H1 (cell line): Measurements from ENCODE around the gene BHLHE23. TPM values are rescaled to one million over a fixed set of nuclear protein-coding genes. Genes with fewer than 3 reads are reported as not detected.

ENCODE experiments used
- BACH1 ChIP-seq: IDR thresholded peaks from 2 replicates; pipeline ENCODE4 v1.6.1; 2012; ENCODE audit warnings: low read length, improper control_type of control experiment
- BCL11A ChIP-seq, 2 experiments: IDR thresholded peaks; one replicate each; pipeline ENCODE4 v1.6.1; 2011; ENCODE audit warnings: low read depth in 2 of 2, low read length in 2 of 2, mild to moderate bottlenecking in 2 of 2
- BRCA1 ChIP-seq: IDR thresholded peaks from 2 replicates; pipeline ENCODE4 v1.6.1; 2012; ENCODE audit warnings: low read depth, low read length, improper control_type of control experiment
- CBX8 ChIP-seq: fragments of 300-800, 300-1000 bp; sonication (generic); IDR thresholded peaks from 2 replicates; pipeline ENCODE4 v1.7.1; 2016; ENCODE audit warnings: low read depth, low read length, borderline replicate concordance
- CHD1 ChIP-seq: IDR thresholded peaks from 2 replicates; pipeline ENCODE4 v1.6.1; 2012; ENCODE audit warnings: low read depth, low read length, improper control_type of control experiment
- CREB1 ChIP-seq: IDR thresholded peaks from 2 replicates; pipeline ENCODE4 v1.6.1; 2012; ENCODE audit warnings: inconsistent platforms
- CTBP2 ChIP-seq: IDR thresholded peaks from 2 replicates; pipeline ENCODE4 v1.7.0; 2011; ENCODE audit warnings: borderline replicate concordance, mild to moderate bottlenecking, moderate library complexity, mixed read lengths, low read length; ENCODE audit not compliant: insufficient read depth, insufficient read length
- EP300 ChIP-seq, 2 experiments: IDR thresholded peaks; 1 replicate in 1 of 2; 2 replicates in 1 of 2; pipeline ENCODE4 v1.6.1; 2011 to 2012; ENCODE audit warnings: low read depth in 2 of 2, low read length in 2 of 2, mild to moderate bottlenecking in 2 of 2, borderline replicate concordance in 1 of 2, inconsistent platforms in 1 of 2, moderate library complexity in 1 of 2
- GABPA ChIP-seq: IDR thresholded peaks from 2 replicates; pipeline ENCODE4 v1.6.1; 2011; ENCODE audit warnings: mild to moderate bottlenecking, low read length, moderate library complexity, borderline replicate concordance; ENCODE audit not compliant: insufficient read depth
- HDAC6 ChIP-seq: IDR thresholded peaks from one replicate; pipeline ENCODE4 v1.7.1; 2012; ENCODE audit warnings: low read depth, mild to moderate bottlenecking, inconsistent platforms, low read length, moderate library complexity
- KDM4A ChIP-seq: IDR thresholded peaks from one replicate; pipeline ENCODE4 v1.7.1; 2012; ENCODE audit warnings: low read depth, mild to moderate bottlenecking, moderate library complexity, low read length, inconsistent platforms; ENCODE audit not compliant: severe bottlenecking
- NANOG ChIP-seq: IDR thresholded peaks from 2 replicates; pipeline ENCODE4 v1.6.1; 2011; ENCODE audit warnings: low read length, low read depth, mild to moderate bottlenecking, inconsistent platforms; ENCODE audit not compliant: insufficient read depth, poor library complexity, severe bottlenecking
- NRF1 ChIP-seq: IDR thresholded peaks from 2 replicates; pipeline ENCODE4 v1.6.1; 2011; ENCODE audit warnings: mild to moderate bottlenecking, low read depth, low read length, improper control_type of control experiment
- POLR2A ChIP-seq, 2 experiments: IDR thresholded peaks; 1 replicate in 1 of 2; 2 replicates in 1 of 2; pipeline ENCODE4 v1.6.1; 2011; ENCODE audit warnings: low read depth in 2 of 2, low read length in 2 of 2, mild to moderate bottlenecking in 2 of 2; ENCODE audit errors: control extremely low read depth in 1 of 2
- RBBP5 ChIP-seq: IDR thresholded peaks from 2 replicates; pipeline ENCODE4 v1.7.1; 2012; ENCODE audit warnings: low read depth, mild to moderate bottlenecking, inconsistent platforms, low read length, moderate library complexity, borderline replicate concordance
- RFX5 ChIP-seq: IDR thresholded peaks from 2 replicates; pipeline ENCODE4 v1.6.1; 2011; ENCODE audit warnings: low read depth, low read length, improper control_type of control experiment, borderline replicate concordance
- RXRA ChIP-seq: IDR thresholded peaks from 2 replicates; pipeline ENCODE4 v1.6.1; 2011; ENCODE audit warnings: low read depth, mild to moderate bottlenecking, low read length, moderate library complexity; ENCODE audit not compliant: insufficient read depth
- SIRT6 ChIP-seq: IDR thresholded peaks from one replicate; pipeline ENCODE4 v1.7.1; 2012; ENCODE audit warnings: low read length, inconsistent platforms
- SIX5 ChIP-seq: IDR thresholded peaks from 2 replicates; pipeline ENCODE4 v1.6.1; 2011; ENCODE audit warnings: mild to moderate bottlenecking, low read depth, low read length
- SRF ChIP-seq: IDR thresholded peaks from 2 replicates; pipeline ENCODE4 v1.6.1; 2011; ENCODE audit warnings: mild to moderate bottlenecking, low read depth, low read length, moderate library complexity
- USF2 ChIP-seq: IDR thresholded peaks from 2 replicates; pipeline ENCODE4 v1.6.1; 2011; ENCODE audit warnings: low read length, improper control_type of control experiment
- polyA plus RNA-seq, 7 experiments: library from polyadenylated mRNA; depleted of rRNA in 3 of 7; stranded (reverse) in 5 of 7; unstranded in 2 of 7; fragments of >200 nt in 5 of 7; fragments of 200-250 nt in 2 of 7; gene quantifications; 1 replicate in 5 of 7; 2 replicates in 1 of 7; 4 replicates in 1 of 7; pipeline versions ENCODE4 v1.2.1 to v1.2.3, GENCODE V29; 2011 to 2013; ENCODE audit warnings: missing spikeins in 2 of 7, mixed read lengths in 2 of 7
- total RNA-seq: library from RNA; stranded (reverse); fragmentation: NEBNext Ultra II Directional; extraction: Animal tissue kit (Norgen Biotek cat#: 25700); gene quantifications from 2 replicates; pipeline ENCODE4 v1.2.1, GENCODE V29; 2021
- TF ChIP-seq, protein P1 (sequence below): IDR thresholded peaks from 2 replicates; pipeline ENCODE4 v1.6.1; 2011; ENCODE audit warnings: low read depth, mild to moderate bottlenecking, low read length; ENCODE audit not compliant: insufficient read depth

BHLHE23 gene
- total and polyA plus RNA-seq, 2 of the 8 experiments (the other 6 are each of a cell fraction or from before 2014, with no cell fraction given) = 0.47 TPM; not detected in 1

GRCh38 chr20:63032861-63033793 is 26.4 kb upstream of the BHLHE23 start (continued):
- no peak for TF ChIP-seq CTBP2
- TF ChIP-seq USF2 = no peak
- TF ChIP-seq HDAC6 = no peak
- no peak for TF ChIP-seq BCL11A (IDR thresholded peaks at IDR 0.05; ENCODE audit: low read depth in 2 of 2, low read length in 2 of 2)
- no peak for TF ChIP-seq CBX8
- no peak for TF ChIP-seq CHD1
- no peak for TF ChIP-seq BACH1
- TF ChIP-seq RXRA = no peak
- no peak for TF ChIP-seq POLR2A (IDR thresholded peaks at IDR 0.05; ENCODE audit: control extremely low read depth in 1 of 2, low read depth in 2 of 2, low read length in 2 of 2)
- no peak for TF ChIP-seq NRF1
- TF ChIP-seq, protein P1, sequence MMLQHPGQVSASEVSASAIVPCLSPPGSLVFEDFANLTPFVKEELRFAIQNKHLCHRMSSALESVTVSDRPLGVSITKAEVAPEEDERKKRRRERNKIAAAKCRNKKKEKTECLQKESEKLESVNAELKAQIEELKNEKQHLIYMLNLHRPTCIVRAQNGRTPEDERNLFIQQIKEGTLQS = no peak
- no peak for TF ChIP-seq SIX5
- TF ChIP-seq SIRT6 = no peak
- TF ChIP-seq NANOG = no peak
- TF ChIP-seq RBBP5 = no peak
- no peak for TF ChIP-seq SRF
- TF ChIP-seq CREB1 = no peak
- 0 out of 2 replicates have a peak, but pooled peaks have one; percentile 14 for TF ChIP-seq GABPA
- no peak for TF ChIP-seq BRCA1
- TF ChIP-seq KDM4A = no peak
- no peak for TF ChIP-seq EP300 (IDR thresholded peaks at IDR 0.05; ENCODE audit: borderline replicate concordance in 1 of 2, low read depth in 2 of 2, low read length in 2 of 2)
- TF ChIP-seq RFX5 = no peak
